ENCODE results near the gene PI16.

Gene PI16

DNA sequence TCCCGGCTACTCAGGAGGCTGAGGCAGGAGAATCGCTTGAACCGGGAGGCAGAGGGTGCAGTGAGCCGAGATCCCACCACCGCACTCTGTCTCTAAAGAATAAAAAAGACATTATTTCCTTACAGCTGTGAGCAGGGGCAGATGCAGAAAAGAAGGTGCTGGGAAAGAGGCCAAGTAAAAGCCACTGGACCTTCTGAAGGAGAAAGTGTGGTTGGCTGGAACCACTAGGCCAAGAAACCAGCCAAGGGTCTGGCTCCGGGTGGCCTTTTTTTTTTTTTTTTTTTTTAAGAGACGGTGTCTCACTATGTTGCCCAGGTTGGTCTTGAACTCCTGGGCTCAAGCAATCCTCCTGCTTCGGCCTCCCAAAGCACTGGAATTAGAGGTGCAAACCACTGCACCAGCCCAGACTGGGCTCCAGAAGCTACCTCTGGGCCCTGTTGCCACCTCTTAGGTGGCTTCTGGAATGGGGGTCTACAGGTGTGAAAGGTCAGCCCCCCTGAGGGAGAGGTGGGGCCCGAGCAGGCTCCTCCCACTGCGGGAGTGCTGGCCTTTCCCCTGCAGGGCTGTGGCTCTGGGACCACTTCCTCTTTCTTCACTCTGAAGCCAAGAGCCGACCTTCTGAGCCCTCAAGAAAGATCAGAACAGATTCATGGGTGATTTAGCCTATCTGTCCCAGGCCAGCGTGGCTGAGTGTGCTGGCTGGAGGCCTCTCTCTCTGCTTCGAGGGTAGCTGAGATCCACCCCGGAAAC, 50.7 kb downstream of the PI16 start, which contains the start of gene FGD2:
TSS of gene FGD2 (plus strand) at position 595 of the 750 bp plus-strand sequence. CDS start 163 bp downstream, outside the sequence.
- no peak for DNase-seq

DNA sequence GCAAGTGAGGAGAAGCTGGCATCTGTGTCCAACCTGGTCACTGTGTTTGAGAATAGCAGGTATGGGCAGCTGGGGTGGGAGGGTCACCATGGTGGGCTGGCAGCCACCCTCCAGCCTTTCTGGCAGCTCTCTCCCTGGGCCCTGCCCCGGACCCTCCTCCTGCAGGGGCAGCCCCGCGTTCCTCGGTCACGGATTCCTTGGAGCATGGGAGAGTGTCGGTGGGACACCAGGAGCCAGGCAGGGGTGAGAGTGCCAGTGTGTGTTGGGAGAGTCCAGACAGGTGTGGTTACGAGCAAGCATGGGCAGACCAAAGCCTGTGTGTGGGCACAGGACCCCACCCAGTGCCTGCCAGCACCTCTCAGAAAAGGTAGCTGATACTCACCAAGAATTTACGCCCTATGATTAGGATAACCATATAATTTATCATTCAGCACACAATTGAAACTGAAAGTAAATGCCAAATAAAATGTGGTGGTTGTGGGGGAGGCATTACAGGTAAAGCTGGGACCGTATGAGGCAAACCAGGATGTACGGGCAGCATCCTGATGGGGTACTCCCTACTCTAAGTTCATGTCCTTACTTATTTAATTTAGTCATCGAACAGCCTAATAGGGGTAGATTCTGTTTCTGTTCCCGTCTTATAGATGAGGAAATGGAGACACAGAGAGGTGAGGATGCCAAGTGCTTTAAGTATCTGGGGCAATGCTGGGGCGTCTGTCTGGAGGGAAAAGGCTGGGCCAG, 51.5 kb downstream of the PI16 start:
- DNase-seq = no peak

DNA sequence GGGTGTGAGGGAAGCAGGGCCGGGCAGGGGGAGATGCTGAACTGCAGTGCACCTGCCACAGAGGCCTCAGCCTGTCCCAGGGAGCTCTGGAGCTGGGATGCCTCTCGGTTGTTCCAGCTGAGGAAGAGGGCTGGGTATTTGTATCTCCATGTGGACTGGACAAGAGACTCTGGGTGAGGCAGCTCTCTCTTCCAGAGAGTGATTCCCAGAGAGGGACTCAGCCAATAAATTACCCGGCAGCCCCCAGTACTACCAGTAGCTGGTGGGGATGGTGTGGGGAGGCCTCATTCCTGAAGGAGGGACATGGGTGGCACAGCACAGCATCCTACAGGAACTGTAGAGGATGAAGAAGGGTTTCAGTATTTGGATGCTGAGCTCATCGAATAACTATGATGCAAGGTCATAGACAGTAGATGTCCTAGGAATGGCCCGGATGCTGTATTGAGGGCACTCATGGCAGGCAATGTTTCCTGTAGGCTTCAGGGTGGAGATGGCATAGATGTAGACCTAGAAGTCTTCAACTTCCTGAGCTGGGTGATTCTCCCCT, 52.3 kb downstream of the PI16 start:
- DNase-seq = no peak

DNA sequence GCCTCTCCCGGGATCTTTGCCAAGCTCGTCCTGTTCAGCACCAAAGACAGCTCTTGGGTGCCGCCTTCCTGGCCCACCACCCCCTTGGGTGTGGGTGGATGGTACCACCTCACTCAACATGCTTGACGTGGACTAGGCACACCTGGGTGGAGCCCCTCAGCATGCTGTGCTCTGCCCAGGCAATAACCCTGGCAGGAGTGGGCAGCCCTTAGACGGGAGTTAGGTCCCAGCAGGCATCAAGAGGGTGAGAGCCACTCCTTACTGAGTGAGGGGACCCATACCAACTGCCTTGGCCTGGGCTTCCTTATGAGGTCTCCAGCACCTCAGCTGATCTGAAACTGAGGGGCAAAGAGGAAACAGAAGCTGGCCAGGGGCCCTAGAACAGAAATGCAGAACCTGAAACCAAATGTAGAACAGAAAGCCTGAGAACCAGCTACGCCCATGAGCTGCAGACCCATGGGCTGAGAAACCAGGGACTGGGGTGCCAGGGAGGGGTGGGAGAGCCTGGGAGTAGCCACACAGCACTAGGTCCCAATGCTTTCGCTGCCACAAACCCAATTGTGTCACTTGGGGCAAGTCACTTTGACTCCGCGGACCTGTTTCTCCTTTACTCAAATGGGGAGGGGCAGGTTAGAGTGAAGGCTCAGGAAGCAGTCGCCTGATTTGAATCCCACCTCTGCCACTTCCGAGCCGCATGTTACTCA, 53.0 kb downstream of the PI16 start:
- DNase-seq = no peak

DNA sequence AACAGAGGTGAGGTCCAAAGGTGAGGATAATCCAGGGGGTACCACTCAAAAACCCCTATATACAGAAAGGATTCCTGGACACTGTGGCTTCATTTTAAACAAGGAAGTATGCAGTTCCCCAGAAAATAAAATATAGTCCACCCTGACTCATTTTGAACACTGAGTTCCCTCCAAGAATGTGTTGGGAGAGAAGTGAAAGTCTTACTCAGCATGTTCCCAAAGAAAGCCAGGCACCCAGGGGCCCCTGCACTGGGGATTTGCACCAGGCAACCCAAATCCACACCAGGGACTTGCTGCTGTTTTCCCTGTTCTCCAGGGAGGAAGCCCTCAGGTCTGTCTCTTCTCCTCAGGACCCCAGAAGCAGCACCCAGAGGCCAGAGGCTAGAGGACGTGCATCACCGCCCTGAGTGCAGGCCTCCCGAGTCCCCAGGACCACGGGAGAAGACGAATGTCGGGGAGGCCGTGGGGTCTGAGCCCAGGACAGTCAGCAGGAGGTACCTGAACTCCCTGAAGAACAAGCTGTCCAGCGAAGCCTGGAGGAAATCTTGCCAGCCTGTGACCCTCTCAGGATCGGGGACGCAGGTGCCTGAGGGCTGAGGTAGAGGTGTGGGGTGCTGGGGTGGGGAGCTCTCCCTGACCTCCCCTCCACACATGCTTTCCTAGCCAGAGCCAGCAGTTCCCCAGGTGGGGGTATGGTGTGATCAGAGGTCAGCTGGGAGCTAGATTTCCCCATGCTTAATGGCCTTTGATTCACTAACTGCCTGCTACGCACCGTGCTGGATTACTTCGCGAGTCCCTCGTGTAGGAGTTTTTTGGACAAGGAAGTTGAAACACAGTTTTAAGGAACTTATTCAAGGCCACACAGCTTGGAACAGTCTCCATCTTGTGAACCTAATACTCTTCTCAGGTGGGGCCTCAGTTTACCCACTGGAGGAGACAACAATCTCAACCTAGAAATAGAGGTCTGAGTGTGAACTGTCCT, 54.2 kb downstream of the PI16 start:
- no peak for DNase-seq

DNA sequence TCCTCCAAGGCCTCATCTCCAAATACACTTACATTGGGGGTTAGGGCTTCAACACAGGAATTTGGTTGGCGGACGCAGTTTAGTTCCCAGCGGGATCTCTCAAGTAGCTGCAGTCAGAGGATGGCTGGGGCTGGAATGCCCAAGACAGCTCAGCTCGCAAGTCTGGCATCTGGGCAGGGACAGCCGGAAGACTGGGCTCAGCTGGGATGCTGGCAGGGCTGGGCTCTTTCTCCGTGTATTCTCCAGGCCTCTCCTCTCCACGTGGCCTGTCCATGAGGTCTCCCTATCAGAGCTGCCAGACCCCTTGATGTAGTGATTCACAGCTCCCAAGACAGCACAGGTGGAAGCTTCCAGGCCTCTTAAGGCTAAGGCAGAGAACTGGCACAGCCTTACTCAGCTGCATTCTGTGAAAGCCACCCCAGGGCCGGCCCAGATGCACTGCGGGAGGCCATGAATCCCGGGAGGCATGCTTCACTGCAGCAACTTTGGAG, 55.9 kb downstream of the PI16 start:
- no peak for DNase-seq

DNA sequence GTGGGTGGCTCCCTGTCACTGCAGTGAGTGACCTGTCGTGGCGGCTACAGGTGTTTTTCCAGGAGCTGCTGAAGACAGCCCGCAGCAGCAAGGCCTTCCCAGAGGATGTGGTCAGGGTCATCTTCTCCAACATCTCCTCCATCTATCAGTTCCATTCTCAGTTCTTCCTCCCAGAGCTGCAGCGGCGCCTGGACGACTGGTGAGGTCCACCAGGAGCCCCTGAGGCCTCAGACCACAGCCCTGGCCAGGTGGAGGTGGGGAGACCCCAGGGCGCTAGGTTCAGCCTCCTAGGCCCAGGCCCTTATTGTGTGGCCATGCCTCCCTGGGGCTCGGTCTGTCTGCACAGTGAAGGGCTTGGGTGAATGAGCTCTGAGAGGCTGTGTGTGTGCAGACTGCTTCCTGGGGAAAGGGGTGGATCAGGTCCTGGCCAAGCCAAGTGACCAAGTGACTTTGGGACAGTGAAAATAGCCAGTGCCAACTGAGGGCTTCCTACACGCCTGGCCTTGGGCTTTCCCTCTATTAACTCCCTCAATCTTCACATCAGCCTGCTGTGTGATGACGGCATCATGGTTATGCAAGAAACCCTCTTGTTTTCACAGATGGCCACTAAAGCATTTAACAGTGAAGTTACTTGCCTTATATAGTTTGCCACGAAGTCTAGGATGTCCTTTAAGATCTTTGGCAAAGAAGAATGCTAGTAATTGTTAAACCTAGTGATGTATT, 57.3 kb downstream of the PI16 start:
- DNase-seq = no peak

DNA sequence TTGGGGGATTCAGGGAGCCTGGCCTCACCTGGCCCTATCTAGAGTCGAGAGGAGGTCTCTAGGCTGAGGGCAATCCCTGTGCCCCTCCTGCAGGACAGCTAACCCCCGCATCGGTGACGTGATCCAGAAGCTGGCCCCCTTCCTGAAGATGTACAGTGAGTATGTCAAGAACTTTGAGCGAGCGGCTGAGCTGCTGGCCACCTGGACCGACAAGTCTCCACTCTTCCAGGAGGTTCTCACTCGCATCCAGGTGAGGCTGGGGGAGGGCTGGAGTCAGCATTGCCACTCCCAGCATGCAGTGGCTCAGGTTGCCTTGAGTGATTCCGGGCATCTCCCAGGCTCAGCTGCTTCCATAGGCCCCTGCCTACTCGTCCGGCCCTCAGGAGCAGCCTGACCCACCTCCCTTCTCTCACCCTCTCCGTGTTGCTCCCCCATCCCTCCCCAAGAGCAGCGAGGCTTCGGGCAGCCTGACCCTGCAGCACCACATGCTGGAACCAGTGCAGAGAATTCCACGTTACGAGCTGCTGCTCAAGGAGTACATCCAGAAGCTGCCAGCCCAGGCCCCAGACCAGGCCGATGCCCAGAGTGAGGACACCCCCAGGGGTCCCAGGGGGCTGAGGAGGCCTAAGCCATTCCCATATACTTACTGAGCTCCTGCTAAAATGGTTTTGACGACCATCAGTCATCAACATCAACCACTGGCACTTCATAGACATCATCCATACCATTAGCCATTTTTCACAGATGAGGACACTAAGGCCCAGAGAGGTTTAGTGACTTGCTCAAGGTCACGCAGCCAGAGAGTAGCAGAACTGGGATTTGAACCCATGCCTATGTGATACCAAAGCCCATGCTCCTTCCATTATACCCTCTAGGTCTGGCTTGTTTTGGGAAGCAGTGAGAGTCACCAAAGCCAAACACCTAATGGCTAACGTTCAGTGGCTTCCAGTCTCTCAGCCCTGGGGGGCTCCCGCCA, 59.3 kb downstream of the PI16 start:
- DNase-seq = no peak
